Daoy (cell line): ENCODE data around the gene USP35. TPM values are rescaled to one million over a fixed set of nuclear protein-coding genes. Genes with fewer than 3 reads are reported as not detected.

Experiments
- DNase-seq: peaks from one replicate; pipeline ENCODE4 v3.0.0-alpha.2; 2015; ENCODE audit warnings: low read depth
- total RNA-seq: library from RNA; depleted of rRNA; stranded (reverse); fragments of >200 nt; shearing (Covaris generic); gene quantifications from 2 replicates; pipeline ENCODE4 v1.2.3, GENCODE V29; 2014

USP35 gene
- total RNA-seq, 1 experiment from 2014 or later, result 2.3 TPM

DNA sequence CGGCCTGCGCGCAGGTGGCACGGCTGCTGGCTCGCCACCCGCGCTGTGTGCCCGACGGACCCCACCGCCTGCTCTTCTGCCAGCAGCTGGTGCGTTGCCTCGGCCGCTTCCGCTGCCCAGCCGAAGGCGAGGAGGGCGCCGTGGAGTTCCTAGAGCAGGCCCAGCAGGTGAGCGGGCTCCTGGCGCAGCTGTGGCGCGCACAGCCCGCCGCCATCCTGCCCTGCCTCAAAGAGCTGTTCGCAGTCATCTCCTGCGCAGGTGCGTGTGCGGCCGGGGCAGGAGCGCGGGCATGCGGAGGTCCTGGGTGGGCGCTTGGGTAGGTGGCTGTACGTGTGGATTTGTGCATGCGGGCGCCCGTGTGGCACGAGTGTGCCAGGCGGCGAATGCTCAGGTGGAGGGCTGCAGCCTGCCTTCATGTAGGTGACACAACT lies 8.0 kb downstream of the USP35 start:
- no peak for DNase-seq

DNA sequence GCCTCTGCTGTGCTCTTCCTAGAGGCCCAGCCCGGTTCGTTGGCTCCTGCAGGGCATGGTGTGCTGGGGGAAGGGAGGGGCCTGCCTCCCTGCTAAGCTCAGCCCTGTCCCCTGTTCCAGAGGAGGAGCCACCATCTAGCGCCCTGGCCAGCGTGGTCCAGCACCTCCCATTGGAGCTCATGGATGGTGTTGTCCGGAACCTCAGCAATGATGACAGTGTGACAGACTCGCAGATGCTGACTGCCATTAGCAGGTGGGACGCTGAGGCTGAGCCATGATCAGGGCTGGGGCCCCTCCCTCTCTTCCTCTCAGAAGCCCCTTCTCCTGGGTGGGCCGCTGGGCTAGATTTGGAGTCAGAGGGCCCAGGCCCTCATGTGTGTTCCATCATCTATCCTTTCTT lies 9.1 kb downstream of the USP35 start:
- no peak for DNase-seq

DNA sequence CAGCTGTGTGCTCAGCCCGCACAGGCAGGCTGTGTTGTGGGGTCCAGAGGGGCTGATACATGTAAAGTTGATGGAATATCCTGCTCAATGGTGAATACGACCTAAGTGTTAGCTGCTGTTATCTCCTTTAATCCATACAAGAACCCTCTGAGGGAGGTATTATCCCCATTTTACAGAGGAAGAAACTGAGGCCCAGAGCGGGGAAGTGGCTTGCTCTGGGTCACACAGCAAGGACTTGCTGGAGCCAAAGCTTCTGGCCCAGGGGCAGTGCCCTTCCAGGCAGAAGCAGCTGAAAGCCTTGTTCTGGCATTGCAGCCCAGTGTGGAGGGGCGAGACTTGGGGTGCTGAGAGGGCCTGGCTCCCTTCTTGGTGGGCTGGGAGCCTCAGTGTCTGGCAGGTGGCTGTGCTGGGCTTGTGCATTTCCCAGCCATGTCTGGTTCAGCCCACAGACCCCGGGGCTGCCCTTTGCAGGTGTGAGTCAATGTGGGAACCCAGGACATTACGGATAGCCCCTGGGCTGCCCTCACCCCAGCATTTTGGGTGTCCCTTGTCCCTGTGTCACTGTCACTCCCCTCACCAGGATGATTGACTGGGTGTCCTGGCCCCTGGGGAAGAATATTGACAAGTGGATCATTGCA lies 10.4 kb downstream of the USP35 start:
- DNase-seq, result no peak

DNA sequence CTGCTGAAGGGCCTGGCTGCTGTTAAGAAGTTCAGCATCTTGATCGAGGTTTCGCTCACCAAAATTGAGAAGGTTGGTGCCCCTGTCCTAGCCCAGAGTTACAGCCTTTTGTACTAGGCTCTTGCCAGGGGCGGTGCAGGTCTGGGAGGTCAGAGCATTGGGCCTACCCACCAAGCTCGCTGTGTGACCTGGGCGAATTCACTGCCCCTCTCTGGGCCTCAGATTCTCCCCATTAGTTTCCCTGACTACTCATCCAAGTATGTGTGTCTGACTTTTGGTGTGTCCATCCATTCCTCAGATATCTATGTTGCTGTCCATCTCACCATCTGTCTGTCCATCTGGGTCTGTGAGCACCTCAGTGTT lies 10.9 kb downstream of the USP35 start:
- no peak for DNase-seq

DNA sequence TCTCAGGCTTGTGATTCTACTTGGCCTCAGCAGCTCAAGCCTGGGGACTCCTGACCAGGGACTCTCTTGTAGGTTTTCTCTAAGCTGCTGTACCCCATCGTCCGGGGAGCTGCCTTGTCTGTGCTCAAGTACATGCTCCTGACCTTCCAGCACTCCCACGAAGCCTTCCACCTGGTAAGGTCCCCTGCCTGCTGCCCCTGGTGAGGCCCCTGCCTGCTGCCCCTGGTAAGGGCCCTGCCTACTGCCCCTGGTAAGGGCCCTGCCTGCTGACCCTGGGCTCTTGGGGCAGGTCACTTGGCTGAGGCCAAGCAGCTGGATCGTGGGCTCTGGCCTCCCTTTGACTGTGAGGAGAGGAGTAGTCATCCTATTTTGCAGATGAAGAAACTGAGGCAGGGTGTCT lies 11.3 kb downstream of the USP35 start:
- DNase-seq, result no peak

DNA sequence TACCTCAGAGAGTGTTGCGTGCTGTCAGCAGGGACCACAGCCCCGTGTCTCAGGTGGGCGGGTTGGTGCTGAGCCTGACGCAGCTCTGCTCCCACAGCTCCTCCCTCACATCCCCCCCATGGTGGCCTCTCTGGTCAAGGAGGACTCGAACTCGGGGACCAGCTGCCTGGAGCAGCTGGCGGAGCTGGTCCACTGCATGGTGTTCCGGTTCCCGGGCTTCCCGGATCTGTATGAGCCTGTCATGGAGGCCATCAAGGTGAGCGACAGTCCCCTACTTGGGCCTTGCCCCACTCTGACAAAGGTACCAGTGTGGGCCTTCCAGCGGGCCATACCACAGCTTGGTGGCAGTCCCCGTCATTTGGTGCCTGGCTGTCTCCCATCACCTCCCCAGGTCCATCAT lies 11.8 kb downstream of the USP35 start:
- DNase-seq, result no peak

DNA sequence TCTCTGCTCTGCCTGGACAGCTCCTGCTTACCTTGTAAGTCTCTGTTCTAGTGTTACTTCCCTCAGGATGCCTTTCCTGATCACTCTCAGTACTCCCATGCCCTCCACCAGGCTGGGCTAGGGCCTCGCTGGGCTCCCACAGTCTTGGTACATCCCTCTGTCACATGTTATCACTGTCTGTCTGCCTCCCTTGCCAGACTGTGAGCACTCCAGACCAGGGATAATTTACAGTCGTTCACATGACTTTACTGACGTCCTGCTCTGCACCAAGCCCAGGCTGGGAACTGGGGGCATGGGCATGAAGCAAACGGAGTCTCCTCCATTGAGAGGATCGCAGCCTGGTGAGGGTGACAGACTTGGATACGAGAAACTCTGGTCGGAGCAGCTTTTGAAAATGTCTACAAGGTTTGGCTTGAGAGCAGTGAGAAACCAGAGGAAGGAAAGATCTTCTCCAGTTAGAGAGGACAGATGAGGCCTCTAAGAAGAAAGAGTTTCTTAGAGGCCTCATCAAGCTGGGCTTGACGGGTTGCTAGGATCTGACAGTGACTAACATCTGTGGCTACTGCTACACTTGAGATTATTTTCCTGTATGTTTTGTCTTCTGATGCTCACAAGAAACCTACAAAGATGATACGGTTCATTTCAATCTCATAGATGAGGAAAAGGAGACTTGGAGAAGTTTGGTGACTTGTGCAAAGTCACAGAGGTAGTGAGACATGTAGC lies 12.5 kb downstream of the USP35 start:
- no peak for DNase-seq

DNA sequence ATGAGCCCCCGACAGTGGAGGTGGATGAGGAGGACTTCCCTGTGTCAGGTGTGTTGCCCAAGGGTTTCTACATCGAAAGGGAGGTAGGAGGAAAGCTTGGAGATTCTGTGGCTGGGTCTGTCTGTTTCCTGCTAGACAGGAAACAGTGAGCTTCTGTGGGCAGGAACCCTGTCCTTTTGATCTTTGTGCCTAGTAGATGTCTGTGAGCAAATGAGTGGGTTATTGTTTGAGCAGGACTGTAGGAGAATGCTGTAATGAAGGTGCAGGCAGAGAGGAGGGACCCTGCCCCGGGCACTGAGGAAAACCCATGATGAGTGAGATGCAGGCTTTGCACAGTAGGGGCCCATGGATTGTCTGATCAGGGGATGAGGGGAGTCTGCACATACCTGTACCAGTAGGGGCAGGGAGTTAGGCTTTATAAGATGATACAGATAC lies 14.0 kb downstream of the USP35 start:
- DNase-seq, result no peak

DNA sequence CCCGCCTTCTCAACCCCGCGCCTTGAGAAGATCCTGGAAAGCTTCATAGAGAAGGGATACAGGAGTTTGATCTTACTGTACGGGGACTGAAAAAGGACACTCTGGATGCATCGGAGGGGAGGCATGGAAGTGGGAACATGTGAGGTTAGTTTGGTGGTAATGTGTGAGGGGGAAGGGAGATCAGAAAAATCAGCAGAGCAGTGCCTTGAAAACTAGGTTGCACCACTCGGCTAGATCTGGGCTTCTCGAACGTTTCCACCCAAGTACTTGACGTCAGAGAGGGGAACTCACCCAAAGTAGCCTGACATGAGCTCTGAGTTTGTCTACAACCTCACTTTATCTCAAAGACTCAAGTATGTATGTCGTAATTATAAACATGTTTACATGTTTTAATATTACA lies 14.5 kb downstream of the USP35 start:
- no peak for DNase-seq

DNA sequence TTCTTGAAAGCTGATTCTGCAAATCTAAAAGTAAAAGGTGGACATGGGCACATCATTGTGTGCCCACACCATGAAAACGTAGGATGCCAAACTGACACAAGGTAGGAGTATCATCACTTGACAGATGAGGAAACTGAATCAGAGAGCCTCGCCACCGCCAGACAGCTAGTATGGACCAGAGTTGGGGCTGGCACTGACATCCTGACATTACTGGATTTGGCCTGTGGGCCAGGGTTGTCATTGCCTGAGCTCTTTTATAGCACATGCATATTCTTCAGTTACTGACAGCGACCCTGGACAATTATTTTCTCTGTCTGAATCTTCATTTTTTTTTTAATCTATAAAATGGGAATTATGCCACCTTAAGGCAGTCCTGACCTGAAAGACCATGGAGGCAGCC lies 16.5 kb downstream of the USP35 start:
- DNase-seq, result no peak

DNA sequence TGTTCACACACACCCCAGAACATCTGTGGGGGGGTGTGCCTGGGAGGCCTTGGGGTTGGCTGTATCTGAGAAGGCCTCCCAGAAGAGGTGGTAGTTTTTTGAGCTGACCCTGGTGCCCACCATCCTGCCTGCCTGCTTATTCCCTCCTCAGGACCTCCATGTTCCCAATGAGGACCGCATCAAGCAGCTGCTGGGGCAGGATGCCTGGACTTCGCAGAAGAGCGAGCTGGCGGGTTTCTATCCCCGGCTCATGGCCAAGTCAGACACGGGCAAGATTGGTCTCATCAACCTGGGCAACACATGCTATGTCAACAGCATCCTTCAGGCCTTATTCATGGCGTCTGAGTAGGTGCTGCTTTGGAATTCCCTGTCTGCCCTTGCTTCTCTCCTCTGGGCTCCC lies 17.0 kb downstream of the USP35 start:
- no peak for DNase-seq

DNA sequence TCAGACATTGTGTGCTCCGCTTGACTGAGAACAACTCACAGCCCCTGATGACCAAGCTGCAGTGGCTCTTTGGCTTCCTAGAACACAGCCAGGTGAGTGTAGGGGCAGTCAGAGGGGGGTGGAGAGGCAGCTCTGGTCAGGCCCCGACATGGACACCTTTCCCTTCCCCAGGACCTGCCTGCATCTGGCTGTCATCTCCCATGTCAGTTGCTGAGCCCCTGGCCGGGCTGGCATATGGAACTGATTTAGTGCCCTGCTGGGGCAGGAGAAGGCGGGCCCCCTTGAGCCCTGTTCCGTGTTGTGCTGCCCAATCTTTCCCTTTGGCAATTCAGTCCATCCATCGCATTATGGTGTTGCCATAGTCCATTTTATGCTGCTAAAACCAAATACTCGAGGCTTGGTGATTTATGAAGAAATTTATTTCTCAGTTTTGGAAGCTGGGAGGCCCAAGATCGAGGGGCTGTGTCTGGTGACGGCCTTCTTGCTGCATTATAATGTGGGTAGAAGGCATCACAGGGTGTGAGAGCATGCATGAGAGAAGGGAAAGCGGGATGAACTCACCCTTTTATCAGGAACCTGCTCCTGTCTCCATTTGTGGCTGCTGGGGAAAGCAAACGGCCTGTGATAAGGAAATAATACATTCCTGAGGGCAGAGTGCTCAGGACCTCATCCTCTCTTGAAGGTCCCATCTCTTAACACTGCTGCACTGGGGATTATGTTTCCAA lies 19.0 kb downstream of the USP35 start:
- DNase-seq, result no peak

DNA sequence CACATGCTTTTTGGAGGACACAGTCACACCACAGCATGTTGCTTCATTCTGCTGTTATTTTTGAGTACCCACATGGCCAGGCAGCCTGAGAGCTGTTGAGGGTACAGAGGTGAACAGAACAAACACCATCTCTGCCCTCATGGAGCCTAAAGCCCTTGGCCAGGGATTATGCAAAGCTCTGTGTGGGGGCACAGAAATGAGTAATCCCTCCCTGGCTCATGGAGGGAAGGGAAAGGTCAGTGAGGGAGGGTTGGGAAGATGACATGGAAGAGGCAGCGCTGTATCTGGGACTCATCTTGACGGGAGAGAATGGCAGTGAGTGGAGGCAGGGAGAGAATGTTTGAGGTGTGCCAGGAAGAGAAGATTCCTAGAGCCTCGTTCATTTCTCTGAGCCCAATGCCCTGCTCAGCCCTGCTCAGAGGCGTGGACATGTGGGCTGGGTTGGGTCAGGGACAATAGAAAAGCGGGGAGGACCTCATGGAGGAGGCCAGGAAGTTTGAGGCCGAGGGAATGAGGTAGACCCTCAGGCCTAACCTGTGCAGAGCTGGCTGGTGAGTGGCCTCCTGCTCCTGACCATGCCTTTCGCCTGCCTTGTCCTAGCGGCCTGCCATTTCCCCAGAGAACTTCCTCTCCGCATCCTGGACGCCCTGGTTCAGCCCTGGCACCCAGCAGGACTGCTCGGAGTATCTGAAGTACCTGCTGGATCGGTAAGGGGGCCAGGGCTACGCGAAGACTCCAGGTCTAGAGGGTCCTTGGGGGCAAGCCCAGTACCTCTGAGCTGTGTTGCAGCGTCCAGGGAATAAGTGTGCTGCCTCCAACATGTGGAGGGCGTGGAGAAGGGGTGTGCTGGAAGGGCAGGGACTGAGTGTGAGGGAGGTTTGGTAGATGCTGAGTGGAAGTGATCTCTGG lies 19.8 kb downstream of the USP35 start:
- DNase-seq, result no peak

DNA sequence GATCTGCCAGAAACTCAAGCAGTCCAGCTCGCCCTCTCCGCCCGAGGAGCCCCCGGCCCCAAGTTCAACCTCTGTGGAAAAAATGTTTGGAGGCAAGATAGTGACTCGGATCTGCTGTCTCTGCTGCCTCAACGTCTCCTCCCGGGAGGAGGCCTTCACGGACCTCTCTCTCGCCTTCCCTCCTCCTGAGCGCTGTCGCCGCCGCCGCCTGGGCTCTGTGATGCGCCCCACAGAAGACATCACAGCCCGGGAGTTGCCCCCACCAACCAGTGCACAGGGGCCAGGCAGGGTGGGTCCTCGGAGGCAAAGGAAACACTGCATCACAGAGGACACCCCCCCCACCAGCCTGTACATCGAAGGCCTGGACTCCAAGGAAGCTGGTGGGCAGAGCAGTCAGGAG lies 20.8 kb downstream of the USP35 start:
- no peak for DNase-seq

DNA sequence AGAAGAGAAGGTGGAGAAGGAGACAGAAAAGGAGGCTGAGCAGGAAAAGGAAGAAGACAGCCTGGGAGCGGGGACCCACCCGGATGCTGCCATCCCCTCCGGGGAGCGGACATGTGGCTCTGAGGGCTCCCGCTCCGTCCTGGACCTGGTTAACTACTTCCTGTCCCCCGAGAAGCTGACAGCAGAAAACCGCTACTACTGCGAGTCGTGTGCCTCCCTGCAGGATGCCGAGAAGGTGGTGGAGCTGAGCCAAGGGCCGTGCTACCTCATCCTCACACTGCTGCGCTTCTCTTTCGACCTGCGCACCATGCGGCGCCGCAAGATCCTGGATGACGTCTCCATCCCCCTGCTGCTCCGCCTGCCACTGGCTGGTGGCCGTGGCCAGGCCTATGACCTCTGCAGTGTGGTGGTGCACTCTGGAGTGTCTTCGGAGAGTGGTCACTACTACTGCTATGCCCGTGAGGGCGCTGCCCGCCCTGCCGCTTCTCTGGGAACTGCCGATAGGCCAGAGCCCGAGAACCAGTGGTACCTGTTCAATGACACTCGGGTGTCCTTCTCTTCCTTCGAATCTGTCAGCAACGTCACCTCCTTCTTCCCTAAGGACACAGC lies 21.4 kb downstream of the USP35 start:
- no peak for DNase-seq

DNA sequence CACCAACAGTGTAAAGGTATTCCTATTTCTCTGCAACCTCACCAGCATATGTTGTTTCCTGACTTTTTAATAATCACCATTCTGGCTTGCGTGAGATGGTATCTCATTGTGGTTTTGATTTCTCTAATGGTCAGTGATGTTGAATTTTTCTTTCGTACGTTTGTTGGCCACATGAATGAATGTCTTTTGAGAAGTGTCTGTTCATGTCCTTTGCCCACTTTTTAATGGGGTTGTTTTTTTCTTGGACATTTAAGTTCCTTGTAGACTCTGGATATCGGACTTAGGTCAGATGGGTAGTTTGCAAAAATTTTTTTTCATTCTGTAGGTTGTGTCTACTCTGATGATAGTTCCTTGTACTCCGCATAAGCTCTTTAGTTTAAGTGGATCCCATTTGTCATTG lies 22.8 kb downstream of the USP35 start:
- no peak for DNase-seq

DNA sequence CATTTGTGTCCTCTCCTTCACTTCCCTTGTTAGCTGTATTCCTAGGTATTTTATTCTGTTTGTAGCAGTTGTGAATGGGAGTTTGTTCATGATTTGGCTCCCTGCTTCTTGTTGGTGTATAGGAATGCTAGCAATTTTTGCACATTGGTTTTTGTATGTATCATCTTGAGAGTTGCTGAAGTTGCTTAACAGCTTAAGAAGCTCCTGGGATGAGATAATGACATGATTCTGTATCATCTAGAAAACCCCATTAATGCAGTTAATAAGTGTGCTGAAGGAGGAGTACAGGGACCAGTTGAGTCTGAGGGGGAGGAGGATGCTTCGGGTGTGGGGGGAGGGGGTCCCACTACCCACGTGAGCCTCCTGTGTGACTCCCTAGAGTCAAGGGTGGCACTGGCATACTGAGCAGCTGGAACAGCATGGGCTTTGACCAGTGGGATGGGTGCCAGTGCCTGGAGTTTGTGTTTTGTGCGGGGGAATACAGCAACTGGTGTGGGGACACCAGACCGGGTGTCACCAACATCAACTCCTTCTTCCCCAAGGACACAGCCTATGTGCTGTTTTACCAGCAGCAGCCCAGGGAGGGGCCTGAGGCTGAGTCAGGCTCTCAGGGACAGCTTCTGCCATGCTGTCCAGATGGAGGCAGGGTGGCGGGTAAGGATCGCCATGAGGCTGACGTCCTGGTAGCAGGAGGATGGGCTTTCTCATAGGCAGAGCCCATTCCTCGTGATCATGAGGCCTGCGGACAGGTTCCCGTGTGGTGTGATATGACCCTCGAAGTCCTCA lies 24.1 kb downstream of the USP35 start:
- DNase-seq, result no peak

DNA sequence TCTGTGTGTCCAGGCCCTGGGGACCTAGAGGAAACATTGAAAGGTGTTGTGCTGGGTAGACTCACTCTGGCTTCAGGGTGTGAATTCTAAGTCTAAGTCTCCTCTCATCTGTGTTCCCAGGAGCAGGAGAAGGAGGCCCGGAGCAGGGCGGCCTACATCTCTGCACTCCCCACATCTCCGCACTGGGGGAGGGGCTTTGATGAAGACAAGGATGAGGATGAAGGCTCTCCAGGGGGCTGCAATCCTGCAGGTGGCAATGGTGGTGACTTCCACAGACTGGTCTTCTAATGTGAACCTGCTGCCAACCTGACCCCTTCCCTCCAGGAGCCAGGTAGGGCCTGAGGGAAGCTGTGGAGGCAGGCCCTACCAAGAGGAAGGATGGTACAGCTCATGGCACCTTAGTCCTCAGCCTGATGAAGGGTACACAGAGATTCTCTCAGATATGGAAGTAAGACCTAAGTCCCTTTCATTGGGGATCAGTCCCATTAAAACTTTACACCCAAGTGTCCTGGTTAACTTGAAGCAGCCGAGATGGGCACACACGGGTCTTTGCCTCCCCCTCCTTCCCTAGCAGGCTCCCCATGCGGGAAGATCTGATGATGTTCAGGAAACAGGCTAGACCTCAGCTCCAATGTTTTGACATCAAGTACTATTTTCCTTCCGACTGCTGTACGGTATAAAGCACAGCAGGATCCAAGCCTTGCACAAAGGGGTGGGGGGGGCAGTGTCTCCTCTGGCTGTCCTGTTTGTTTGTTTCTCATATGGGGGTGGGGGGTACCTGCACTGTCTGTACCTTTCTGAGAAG lies 25.0 kb downstream of the USP35 start:
- no peak for DNase-seq

DNA sequence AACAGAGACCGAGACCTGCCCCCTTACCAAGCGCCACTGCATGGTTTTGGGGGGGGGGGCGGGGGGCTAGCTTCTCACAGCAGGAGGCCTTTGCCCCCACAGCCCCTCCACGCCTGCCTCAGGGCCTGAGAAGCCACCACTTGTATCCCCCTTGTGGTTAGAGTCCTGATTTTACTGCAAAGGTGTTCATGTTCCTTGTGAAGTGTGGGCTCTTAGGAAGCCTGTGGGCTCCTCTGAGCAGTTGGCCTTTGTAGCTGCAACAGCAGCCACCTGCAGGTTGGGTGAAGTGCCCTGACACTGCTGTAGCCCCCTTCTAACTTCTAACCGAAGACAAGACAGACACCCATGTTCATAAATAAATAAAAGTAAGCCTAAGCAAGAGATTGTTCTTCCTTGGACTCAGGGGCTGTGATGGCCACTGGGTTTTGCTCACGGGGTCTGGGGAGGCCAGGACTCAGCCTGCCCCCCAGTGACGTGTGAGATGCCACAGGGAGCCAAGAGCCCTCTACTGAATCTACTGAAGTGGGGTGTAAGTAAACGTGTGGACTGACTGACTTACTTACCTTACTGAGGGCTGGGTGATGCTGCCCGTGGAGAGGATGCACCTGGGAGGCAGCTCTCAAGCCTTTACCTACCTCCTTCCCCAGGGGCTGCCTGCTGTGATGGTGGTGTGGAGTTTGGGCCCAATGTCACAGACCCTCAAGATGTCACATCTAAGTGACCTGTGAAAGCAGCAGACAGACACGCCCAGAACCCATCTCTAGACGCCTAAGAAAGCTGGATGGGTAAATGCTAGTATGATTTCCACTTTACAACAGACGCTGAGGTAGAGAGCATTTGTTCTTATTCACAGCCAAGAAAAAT lies 25.8 kb downstream of the USP35 start:
- DNase-seq, result no peak
